ENCODE measurements around the gene IGFL1.
"Not testable (repeated sequence)": the region's sequence is repeated elsewhere in the genome, so short reads cannot be mapped to it uniquely, and the experiment has no call there.

Gene IGFL1

GRCh38 chr19:46226438-46226973 is 3.0 kb upstream of the IGFL1 start:
- DNase-seq, result no peak

DNA sequence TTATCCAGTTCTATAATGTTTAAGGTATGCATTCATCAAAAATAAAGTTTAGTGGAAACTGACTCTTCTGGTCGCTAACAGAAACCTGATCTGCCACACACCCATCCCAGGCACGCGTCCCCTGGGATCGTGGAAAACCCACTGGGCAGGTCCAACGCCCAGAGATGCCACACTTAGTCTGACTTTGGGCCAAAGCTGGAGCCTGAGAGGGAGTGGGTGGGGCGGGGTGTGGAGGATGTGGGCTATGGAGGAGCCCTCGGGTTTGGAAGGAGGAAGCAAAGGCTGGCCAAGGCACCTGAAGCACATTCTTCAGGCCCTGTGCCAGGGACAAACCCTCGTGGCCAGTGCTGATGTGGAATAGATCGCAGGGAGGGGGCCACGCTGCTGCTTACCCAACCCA is 2.5 kb downstream of the IGFL1 start:
- no peak for DNase-seq

GRCh38 chr19:46232468-46232867 is 2.9 kb downstream of the IGFL1 start:
- no peak for DNase-seq

GRCh38 chr19:46232938-46233621 is 3.5 kb downstream of the IGFL1 start:
- no peak for DNase-seq

GRCh38 chr19:46233871-46234270 is 4.3 kb downstream of the IGFL1 start:
- not testable (repeated sequence) for DNase-seq

GRCh38 chr19:46238141-46238540 is 8.6 kb downstream of the IGFL1 start:
- not testable (repeated sequence) for DNase-seq

- DNase-seq, result no peak
These were observed 9.9 kb downstream of the IGFL1 start for GRCh38 chr19:46239193-46240024.

GRCh38 chr19:46240693-46241092 is 11.2 kb downstream of the IGFL1 start:
- no peak for DNase-seq

- no peak for DNase-seq
These were observed 12.1 kb downstream of the IGFL1 start for GRCh38 chr19:46241626-46242025.

GRCh38 chr19:46243081-46243654 is 13.6 kb downstream of the IGFL1 start:
- not testable (repeated sequence) for DNase-seq

DNA sequence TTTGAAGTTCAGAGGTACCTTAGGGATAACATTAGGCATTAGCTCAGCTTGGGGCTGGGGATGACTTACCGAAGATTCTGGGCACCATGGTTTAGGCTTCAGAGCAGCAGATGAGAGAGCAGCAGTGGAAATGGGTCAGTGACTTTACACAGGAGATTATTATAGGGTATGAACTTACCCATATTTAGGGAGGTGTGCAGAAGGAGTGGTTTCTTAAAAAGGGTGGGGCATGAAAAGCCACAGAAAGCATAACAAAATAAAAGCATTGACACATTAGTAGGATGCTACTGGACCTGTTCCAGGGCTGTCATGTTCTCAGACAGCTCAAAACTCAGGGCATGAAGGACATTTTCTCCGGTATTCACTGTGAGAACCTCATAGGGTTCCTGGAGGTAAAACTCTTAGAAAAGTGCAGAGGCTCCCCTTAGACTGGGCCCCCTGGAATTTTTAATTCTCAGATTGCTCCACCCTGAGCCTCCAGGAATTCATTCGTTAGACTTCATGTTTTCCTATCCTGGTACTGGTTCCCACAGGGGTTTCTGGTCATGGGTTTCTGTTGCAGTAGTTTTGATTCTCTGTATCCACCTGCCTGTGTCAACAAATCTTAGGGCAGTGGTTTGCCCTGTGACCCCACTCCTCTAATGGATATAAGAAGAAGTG is 20.7 kb downstream of the IGFL1 start:
- DNase-seq, result no peak

DNA sequence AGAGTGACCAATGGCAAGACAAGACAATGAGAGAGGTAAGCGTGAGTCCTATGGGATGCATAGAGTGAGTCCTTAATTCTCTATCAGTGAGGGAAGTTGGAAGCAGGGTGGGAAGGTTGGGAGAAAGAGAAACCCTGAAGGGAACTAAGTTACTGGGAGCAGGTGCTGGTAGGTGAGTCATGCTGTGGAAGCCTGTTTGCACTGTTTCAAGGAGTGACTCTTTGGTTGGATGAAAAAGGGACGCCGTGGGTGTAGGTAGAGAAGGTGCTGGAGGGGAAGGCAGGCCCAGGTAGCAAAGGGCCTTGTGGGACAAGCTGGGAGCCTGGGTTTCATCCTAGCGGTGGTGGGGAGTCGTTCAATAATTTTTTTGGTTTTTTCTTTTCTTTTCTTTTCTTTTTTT is 21.9 kb downstream of the IGFL1 start:
- DNase-seq, result no peak

DNA sequence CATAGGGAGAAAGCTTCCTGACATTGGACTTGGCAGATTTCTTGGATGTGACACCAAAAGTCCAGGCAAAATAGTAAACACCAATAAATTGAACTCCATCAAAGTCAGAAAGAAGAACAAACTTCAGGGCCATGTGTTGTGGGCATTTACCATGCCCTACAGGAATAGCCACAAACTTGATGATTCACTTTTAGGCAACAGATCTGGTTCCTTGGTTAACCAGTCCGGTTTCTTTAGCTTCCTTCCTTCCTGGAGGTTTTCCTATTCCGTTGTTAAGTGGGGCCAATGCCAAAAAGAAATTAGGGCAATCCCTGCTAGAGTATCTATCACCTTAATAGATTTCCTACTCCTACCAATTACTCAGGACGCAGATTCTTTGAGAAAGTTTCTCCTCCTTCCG is 25.2 kb downstream of the IGFL1 start:
- no peak for DNase-seq

DNA sequence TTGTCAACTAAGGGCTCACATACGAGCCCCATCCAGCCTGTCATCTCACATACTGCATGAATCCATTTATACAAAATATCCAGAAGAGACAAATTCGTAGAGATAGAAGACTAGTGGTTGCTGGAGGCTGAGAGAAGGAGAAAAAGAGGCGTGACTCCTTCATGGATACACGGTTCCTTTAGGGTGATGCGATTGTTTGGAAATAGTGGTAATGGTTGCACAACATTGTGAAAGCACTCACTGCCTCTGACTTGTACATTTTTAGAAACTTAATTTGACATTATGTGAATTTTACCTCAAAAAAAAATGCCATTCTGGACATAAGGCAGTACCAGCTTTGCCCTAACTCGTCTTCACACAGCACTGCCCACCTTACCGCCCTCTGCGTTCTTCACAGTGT is 27.3 kb downstream of the IGFL1 start:
- no peak for DNase-seq

DNA sequence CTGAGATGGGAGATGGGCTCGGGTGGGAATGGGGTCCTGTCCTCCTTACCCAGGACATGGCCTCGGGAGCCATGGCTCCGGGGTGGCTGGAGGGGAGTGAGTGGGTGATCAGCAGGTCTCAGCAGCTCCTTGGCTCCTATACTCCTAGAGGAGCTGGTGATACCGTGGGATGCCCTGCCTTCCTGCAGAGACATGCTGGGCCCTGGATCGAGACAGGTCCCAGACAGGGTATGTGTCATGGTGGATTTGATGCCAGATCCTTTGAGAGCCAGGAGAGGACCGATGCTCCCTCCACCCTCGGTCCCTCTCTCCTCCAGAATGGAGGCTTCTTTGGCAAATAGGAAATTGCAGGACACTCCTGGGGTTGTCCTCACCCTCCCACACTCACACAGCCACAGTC is 32.0 kb downstream of the IGFL1 start:
- DNase-seq, result not testable (repeated sequence)

GRCh38 chr19:46262684-46263296 is 33.2 kb downstream of the IGFL1 start:
- peak; percentile 79 for DNase-seq

GRCh38 chr19:46264801-46265200 is 35.3 kb downstream of the IGFL1 start:
- DNase-seq, result not testable (repeated sequence)

GRCh38 chr19:46265217-46265828 is 35.8 kb downstream of the IGFL1 start:
- DNase-seq, result peak; percentile 78

- DNase-seq, result no peak
These were observed 39.6 kb downstream of the IGFL1 start for GRCh38 chr19:46269101-46269500.

DNA sequence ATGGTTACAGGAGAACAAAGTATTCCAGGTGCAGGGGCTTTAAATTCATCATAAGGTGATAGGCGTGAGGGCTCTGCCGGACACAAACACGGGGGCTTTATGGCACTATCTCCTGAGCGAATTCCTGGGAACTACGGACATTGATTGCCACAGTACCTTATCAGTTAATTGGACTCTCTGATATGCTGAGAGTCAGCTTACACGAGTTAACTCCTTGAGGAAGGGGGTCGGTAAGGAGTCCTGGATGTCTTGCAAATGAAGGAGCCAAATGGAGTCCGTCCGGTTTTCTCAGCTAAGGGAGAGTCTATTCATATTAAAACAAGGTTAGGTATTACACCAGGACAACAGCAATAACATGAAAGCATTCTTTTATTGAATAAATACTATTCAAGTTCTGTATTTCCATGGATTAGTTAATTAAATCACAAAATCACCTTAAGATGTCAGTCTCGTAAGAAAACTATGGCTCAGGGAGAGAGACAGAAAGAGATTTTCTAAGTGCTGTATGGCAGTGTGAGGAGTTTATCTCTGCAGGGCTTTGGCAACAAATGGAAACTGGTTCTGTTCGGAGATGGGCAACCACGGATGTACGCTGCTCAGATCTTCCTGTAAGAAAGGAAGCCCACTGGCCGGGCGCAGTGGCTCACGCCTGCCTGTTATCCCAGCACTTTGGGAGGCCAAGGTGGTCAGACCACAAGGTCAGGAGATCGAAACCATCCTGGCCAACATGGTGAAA is 41.1 kb downstream of the IGFL1 start:
- no peak for DNase-seq

- peak; percentile 34 for DNase-seq
These were observed 42.1 kb downstream of the IGFL1 start for GRCh38 chr19:46271481-46272197.
